ENCODE data around the gene RASA3.

Gene RASA3

GRCh38 chr13:114019367-114019766 is 113.1 kb downstream of the RASA3 start:
- peak; percentile 16 for DNase-seq (ENCODE audit: low read depth)

GRCh38 chr13:114018461-114019055 is 113.9 kb downstream of the RASA3 start:
- no peak for DNase-seq (ENCODE audit: low read depth)

- DNase-seq (ENCODE audit: low read depth) = no peak
These were observed 114.5 kb downstream of the RASA3 start for GRCh38 chr13:114017966-114018365.

GRCh38 chr13:114017028-114017630 is 115.3 kb downstream of the RASA3 start:
- DNase-seq (ENCODE audit: low read depth) = no peak

GRCh38 chr13:114016321-114017027 is 115.9 kb downstream of the RASA3 start:
- no peak for DNase-seq (ENCODE audit: low read depth)

- no peak for DNase-seq (ENCODE audit: low read depth)
These were observed 116.5 kb downstream of the RASA3 start for GRCh38 chr13:114015969-114016295.

GRCh38 chr13:114015111-114015968 is 117.1 kb downstream of the RASA3 start:
- DNase-seq (ENCODE audit: low read depth) = no peak

GRCh38 chr13:114013952-114014629 is 118.3 kb downstream of the RASA3 start:
- no peak for DNase-seq (ENCODE audit: low read depth)

GRCh38 chr13:114013336-114013735 is 119.1 kb downstream of the RASA3 start:
- DNase-seq (ENCODE audit: low read depth) = no peak

- no peak for DNase-seq (ENCODE audit: low read depth)
These were observed 119.5 kb downstream of the RASA3 start for GRCh38 chr13:114012921-114013320.

GRCh38 chr13:114012141-114012540 is 120.3 kb downstream of the RASA3 start:
- no peak for DNase-seq (ENCODE audit: low read depth)

- DNase-seq (ENCODE audit: low read depth) = no peak
These were observed 121.2 kb downstream of the RASA3 start for GRCh38 chr13:114011226-114011625.

GRCh38 chr13:114010401-114011101 is 121.9 kb downstream of the RASA3 start:
- DNase-seq (ENCODE audit: low read depth) = no peak

- DNase-seq (ENCODE audit: low read depth) = no peak
These were observed 122.6 kb downstream of the RASA3 start for GRCh38 chr13:114009590-114010400.

- DNase-seq (ENCODE audit: low read depth) = no peak
These were observed 123.3 kb downstream of the RASA3 start for GRCh38 chr13:114008964-114009589.

- no peak for DNase-seq (ENCODE audit: low read depth)
These were observed 124.9 kb downstream of the RASA3 start for GRCh38 chr13:114007566-114007965.

- no peak for DNase-seq (ENCODE audit: low read depth)
These were observed 127.2 kb downstream of the RASA3 start for GRCh38 chr13:114005206-114005724.

- no peak for DNase-seq (ENCODE audit: low read depth)
These were observed 127.8 kb downstream of the RASA3 start for GRCh38 chr13:114004420-114005205.

- no peak for DNase-seq (ENCODE audit: low read depth)
These were observed 129.6 kb downstream of the RASA3 start for GRCh38 chr13:114002771-114003321.
